Lower leg skin (tissue), 3 donors: ENCODE results near the gene HMG20B.

ENCODE experiments used
- POLR2A ChIP-seq, 2 donors: fragments of 450-650 bp; IDR thresholded peaks; one replicate each; pipeline ENCODE4 v1.6.1; 2016 to 2017; ENCODE audit warnings: antibody characterized with exemption in 2 of 2, mild to moderate bottlenecking in 1 of 2, moderate library complexity in 1 of 2
- TF ChIP-seq, protein P1 (sequence below), 3 donors: fragments of 450-650 bp; IDR thresholded peaks; one replicate each; pipeline ENCODE4 v1.5.1; 2016; ENCODE audit warnings: antibody characterized with exemption in 3 of 3, mild to moderate bottlenecking in 3 of 3, moderate library complexity in 2 of 3

DNA sequence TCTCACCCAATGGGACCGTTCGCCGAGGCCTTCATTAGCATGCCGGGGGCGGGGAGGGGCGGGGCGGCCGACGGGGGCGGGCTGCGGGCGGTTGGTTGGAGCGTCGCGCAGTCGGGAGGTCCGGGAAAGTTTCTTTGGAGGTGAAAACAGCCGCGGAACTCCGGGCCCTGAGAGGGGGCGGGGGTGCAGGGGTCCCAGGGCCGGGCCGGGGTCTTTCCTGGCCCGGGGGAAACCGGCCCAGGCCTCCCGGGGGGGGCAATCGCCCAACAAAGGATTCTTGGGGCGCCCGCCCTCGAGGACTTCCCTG lies at the start of gene HMG20B:
- TF ChIP-seq, protein P1, sequence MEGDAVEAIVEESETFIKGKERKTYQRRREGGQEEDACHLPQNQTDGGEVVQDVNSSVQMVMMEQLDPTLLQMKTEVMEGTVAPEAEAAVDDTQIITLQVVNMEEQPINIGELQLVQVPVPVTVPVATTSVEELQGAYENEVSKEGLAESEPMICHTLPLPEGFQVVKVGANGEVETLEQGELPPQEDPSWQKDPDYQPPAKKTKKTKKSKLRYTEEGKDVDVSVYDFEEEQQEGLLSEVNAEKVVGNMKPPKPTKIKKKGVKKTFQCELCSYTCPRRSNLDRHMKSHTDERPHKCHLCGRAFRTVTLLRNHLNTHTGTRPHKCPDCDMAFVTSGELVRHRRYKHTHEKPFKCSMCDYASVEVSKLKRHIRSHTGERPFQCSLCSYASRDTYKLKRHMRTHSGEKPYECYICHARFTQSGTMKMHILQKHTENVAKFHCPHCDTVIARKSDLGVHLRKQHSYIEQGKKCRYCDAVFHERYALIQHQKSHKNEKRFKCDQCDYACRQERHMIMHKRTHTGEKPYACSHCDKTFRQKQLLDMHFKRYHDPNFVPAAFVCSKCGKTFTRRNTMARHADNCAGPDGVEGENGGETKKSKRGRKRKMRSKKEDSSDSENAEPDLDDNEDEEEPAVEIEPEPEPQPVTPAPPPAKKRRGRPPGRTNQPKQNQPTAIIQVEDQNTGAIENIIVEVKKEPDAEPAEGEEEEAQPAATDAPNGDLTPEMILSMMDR (IDR thresholded peaks at IDR 0.05): no peak
- TF ChIP-seq POLR2A (IDR thresholded peaks at IDR 0.05): no peak
